Esophagus muscularis mucosa (tissue), 3 donors: ENCODE measurements around the gene CABCOCO1.

Experiments used
- POLR2A ChIP-seq: fragments of 450-650 bp; IDR thresholded peaks from one replicate; pipeline ENCODE4 v1.6.1; 2017; ENCODE audit warnings: antibody characterized with exemption, moderate library complexity, mild to moderate bottlenecking, low read depth
- POLR2AphosphoS5 ChIP-seq, 2 donors: sonication (generic); formaldehyde crosslinking; IDR thresholded peaks; one replicate each; pipeline ENCODE4 v1.6.1; 2017; ENCODE audit warnings: antibody characterized with exemption in 2 of 2
- TF ChIP-seq, protein P1 (sequence below), 3 experiments: fragments of 200-600 bp in 2 of 3; fragments of 450-650 bp in 1 of 3; sonication (generic) in 2 of 3; IDR thresholded peaks; one replicate each; pipeline ENCODE4 v1.5.1; 2017 to 2019; ENCODE audit warnings: antibody characterized with exemption in 3 of 3, mild to moderate bottlenecking in 2 of 3, moderate library complexity in 1 of 3

DNA sequence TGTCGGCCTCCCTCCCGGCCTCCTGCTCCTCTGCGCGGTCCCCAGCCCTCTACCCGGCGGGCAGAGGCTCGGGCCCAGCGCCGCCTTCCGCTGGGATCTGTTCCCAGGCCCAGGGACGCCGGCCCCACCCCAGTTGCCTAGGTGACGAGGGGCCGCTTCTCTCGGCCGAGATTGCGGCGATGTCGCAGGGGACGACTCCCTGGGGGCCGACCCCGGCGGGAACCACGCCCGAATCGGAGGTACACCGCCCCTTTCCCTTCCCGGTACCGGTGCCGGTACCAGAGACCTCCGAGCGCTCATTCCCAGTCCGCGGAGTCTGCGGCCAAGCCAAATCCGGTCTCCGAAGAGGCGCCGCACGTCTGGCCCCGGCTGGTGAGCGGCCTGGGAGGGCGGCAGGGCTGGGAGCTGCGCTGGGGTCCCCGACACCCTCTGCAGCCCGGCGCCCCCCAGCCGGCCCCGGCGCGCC lies at the start of gene CABCOCO1:
- TF ChIP-seq POLR2A (no peak), POLR2AphosphoS5 (IDR thresholded peaks at IDR 0.05) (peak in 1 of 2 donors; percentile 37)
- TF ChIP-seq, protein P1, sequence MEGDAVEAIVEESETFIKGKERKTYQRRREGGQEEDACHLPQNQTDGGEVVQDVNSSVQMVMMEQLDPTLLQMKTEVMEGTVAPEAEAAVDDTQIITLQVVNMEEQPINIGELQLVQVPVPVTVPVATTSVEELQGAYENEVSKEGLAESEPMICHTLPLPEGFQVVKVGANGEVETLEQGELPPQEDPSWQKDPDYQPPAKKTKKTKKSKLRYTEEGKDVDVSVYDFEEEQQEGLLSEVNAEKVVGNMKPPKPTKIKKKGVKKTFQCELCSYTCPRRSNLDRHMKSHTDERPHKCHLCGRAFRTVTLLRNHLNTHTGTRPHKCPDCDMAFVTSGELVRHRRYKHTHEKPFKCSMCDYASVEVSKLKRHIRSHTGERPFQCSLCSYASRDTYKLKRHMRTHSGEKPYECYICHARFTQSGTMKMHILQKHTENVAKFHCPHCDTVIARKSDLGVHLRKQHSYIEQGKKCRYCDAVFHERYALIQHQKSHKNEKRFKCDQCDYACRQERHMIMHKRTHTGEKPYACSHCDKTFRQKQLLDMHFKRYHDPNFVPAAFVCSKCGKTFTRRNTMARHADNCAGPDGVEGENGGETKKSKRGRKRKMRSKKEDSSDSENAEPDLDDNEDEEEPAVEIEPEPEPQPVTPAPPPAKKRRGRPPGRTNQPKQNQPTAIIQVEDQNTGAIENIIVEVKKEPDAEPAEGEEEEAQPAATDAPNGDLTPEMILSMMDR (IDR thresholded peaks at IDR 0.05): peak in 1 of 3 experiments; percentile 18
